ENCODE results near the gene PARP12. TPM values are rescaled to one million over a fixed set of nuclear protein-coding genes. Genes with fewer than 3 reads are reported as not detected.

PARP12 gene
- total and polyA plus RNA-seq, 10 of the 15 experiments (the other 5 are each of a cell fraction or from before 2014, with no cell fraction given) = 0.98 to 51.8 (median 18.0) TPM

- ATAC-seq (no peak), DNase-seq (ENCODE audit: low read depth, low spot score) (no peak), FAIRE-seq (no peak)
- Histone ChIP-seq H3K9ac (ENCODE audit: control insufficient read depth, insufficient read depth, low read length) (no peak overlapping the region), H3K4me2 (ENCODE audit: control insufficient read depth, insufficient read depth) (no peak overlapping the region), H3K36me3 (ENCODE audit: control insufficient read depth in 2 of 2, insufficient read depth in 2 of 2, low read length in 1 of 2) (no peaks in the 10 kb centered on the region), H3K27me3 (replicated peaks in 1 of 2; ENCODE audit: control insufficient read depth in 2 of 2, insufficient read depth in 2 of 2, low read length in 1 of 2) (peaks cover 0 to 6% of the 10 kb centered on the region in 2 experiments; a peak in 3 of 4 replicates), H2AFZ (ENCODE audit: control insufficient read depth, low read depth, low read length) (no peak overlapping the region), H3K9me3 (replicated peaks; ENCODE audit: control insufficient read depth, insufficient read depth, low read length) (no peaks in the 10 kb centered on the region), H4K20me1 (ENCODE audit: control insufficient read depth, insufficient read depth) (0 out of 2 replicates have a peak, but pooled peaks cover 4% of the 10 kb centered on the region), H3K27ac (ENCODE audit: control insufficient read depth, insufficient read depth) (no peak overlapping the region), H3K4me1 (ENCODE audit: control insufficient read depth, insufficient read depth, low read length) (no peaks in the 10 kb centered on the region), H3K79me2 (ENCODE audit: control insufficient read depth, insufficient read depth, low read length) (no peaks in the 10 kb centered on the region), H3K4me3 (no peak overlapping the region)
- in situ Hi-C loops (cut with MboI) (no loop called here), intact Hi-C loops (cut with micrococcal nuclease; ENCODE audit: unreplicated experiment) (no loop called here)
- TF ChIP-seq NFYA (IDR thresholded peaks at IDR 0.05; ENCODE audit: borderline replicate concordance, low read depth, low read length) (no peak), MEF2A (IDR thresholded peaks at IDR 0.05; ENCODE audit: insufficient read depth, low read depth, low read length) (no peak), HCFC1 (IDR thresholded peaks at IDR 0.05; ENCODE audit: low read length) (no peak), YY1 (IDR thresholded peaks at IDR 0.05; ENCODE audit: low read depth, low read length) (no peak)
- TF ChIP-seq, protein P1, sequence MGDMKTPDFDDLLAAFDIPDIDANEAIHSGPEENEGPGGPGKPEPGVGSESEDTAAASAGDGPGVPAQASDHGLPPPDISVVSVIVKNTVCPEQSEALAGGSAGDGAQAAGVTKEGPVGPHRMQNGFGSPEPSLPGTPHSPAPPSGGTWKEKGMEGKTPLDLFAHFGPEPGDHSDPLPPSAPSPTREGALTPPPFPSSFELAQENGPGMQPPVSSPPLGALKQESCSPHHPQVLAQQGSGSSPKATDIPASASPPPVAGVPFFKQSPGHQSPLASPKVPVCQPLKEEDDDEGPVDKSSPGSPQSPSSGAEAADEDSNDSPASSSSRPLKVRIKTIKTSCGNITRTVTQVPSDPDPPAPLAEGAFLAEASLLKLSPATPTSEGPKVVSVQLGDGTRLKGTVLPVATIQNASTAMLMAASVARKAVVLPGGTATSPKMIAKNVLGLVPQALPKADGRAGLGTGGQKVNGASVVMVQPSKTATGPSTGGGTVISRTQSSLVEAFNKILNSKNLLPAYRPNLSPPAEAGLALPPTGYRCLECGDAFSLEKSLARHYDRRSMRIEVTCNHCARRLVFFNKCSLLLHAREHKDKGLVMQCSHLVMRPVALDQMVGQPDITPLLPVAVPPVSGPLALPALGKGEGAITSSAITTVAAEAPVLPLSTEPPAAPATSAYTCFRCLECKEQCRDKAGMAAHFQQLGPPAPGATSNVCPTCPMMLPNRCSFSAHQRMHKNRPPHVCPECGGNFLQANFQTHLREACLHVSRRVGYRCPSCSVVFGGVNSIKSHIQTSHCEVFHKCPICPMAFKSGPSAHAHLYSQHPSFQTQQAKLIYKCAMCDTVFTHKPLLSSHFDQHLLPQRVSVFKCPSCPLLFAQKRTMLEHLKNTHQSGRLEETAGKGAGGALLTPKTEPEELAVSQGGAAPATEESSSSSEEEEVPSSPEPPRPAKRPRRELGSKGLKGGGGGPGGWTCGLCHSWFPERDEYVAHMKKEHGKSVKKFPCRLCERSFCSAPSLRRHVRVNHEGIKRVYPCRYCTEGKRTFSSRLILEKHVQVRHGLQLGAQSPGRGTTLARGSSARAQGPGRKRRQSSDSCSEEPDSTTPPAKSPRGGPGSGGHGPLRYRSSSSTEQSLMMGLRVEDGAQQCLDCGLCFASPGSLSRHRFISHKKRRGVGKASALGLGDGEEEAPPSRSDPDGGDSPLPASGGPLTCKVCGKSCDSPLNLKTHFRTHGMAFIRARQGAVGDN (IDR thresholded peaks at IDR 0.05) = no peak
- TF ChIP-seq, protein P2, sequence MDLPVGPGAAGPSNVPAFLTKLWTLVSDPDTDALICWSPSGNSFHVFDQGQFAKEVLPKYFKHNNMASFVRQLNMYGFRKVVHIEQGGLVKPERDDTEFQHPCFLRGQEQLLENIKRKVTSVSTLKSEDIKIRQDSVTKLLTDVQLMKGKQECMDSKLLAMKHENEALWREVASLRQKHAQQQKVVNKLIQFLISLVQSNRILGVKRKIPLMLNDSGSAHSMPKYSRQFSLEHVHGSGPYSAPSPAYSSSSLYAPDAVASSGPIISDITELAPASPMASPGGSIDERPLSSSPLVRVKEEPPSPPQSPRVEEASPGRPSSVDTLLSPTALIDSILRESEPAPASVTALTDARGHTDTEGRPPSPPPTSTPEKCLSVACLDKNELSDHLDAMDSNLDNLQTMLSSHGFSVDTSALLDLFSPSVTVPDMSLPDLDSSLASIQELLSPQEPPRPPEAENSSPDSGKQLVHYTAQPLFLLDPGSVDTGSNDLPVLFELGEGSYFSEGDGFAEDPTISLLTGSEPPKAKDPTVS (IDR thresholded peaks at IDR 0.05; ENCODE audit: low read depth, low read length) = no peak
- TF ChIP-seq, protein P3, sequence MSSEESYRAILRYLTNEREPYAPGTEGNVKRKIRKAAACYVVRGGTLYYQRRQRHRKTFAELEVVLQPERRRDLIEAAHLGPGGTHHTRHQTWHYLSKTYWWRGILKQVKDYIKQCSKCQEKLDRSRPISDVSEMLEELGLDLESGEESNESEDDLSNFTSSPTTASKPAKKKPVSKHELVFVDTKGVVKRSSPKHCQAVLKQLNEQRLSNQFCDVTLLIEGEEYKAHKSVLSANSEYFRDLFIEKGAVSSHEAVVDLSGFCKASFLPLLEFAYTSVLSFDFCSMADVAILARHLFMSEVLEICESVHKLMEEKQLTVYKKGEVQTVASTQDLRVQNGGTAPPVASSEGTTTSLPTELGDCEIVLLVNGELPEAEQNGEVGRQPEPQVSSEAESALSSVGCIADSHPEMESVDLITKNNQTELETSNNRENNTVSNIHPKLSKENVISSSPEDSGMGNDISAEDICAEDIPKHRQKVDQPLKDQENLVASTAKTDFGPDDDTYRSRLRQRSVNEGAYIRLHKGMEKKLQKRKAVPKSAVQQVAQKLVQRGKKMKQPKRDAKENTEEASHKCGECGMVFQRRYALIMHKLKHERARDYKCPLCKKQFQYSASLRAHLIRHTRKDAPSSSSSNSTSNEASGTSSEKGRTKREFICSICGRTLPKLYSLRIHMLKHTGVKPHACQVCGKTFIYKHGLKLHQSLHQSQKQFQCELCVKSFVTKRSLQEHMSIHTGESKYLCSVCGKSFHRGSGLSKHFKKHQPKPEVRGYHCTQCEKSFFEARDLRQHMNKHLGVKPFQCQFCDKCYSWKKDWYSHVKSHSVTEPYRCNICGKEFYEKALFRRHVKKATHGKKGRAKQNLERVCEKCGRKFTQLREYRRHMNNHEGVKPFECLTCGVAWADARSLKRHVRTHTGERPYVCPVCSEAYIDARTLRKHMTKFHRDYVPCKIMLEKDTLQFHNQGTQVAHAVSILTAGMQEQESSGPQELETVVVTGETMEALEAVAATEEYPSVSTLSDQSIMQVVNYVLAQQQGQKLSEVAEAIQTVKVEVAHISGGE (CRISPR knock-in tag; IDR thresholded peaks at IDR 0.05) = no peak
- TF ChIP-seq, protein P4, sequence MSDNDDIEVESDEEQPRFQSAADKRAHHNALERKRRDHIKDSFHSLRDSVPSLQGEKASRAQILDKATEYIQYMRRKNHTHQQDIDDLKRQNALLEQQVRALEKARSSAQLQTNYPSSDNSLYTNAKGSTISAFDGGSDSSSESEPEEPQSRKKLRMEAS (IDR thresholded peaks at IDR 0.05; ENCODE audit: low read depth, low read length) = no peak
- ChIA-PET POLR2A (no interaction called here), RAD21 (ENCODE audit: unreplicated experiment) (no interaction called here), CTCF (interaction anchor here (1.5 kb wide), 1 partner anchor 17 kb away, joined by 3 read pairs; no protein-coding TSS in a partner anchor), SMC1A (ENCODE audit: uncharacterized antibody, unreplicated experiment) (no interaction called here)
- BruUV-seq (replicated peaks) = no TSS peak
- 58% methylated on average over 6 of the region's 6 CpGs for WGBS (ENCODE audit: insufficient coverage, insufficient replicate concordance, low lambda C conversion rate, missing lambda C conversion rate)
Measured at GRCh38 chr7:140074780-140075179, 12.0 kb upstream of the PARP12 start.
